Motor neuron (in vitro differentiated cells): ENCODE measurements around the gene ADRA2B. TPM values are rescaled to one million over a fixed set of nuclear protein-coding genes. Genes with fewer than 3 reads are reported as not detected.
"Not testable (repeated sequence)": the region's sequence is repeated elsewhere in the genome, so short reads cannot be mapped to it uniquely, and the experiment has no call there.

Experiments used
- ATAC-seq, 8 experiments: fragments of 200-7000 bp; cut with Tn5 transposase; replicated peaks in 6 of 8; 2 replicates each; pipeline ENCODE4 v1.8.0; 2021; ENCODE audit warnings: mild to moderate bottlenecking in 8 of 8, moderate library complexity in 8 of 8
- H3K27ac ChIP-seq, 2 donors: fragments of 250-450 bp; sonication (Bioruptor Pico); 2 replicates each; pipeline ENCODE4 v1.9.0; 2021; ENCODE audit warnings: antibody characterized with exemption in 2 of 2, mild to moderate bottlenecking in 2 of 2, moderate library complexity in 1 of 2
- H3K4me1 ChIP-seq, 2 donors: fragments of 250-450 bp; sonication (Bioruptor Pico); replicated peaks in 1 of 2; 2 replicates each; pipeline ENCODE4 v1.6.1; 2021; ENCODE audit warnings: antibody characterized with exemption in 2 of 2, mild to moderate bottlenecking in 2 of 2, moderate library complexity in 1 of 2
- H3K4me3 ChIP-seq, 5 donors: fragments of 250-450 bp; sonication (Bioruptor Pico); 2 replicates each; pipeline ENCODE4 v1.9.0; 2021; ENCODE audit warnings: antibody characterized with exemption in 5 of 5, mild to moderate bottlenecking in 5 of 5, moderate library complexity in 4 of 5
- WGBS, 10 experiments: fragments of 450-650 bp; shearing (Covaris generic); methylation state at CpG; one replicate each; pipeline ENCODE4 v1.0.0; 2022; 5-methylcytosine and 5-hydroxymethylcytosine counted together
- in situ Hi-C, 9 experiments: fragments of 400-800 bp; cut with MboI; loops; one replicate each; pipeline ENCODE4 v1.15.0; 2021; ENCODE audit warnings: low sequenced_read_pairs in 9 of 9, low pct_unique_long_range_greater_than_20kb in 2 of 9; ENCODE audit not compliant: unreplicated experiment in 9 of 9
- total RNA-seq, 8 experiments: library from RNA; unstranded; fragments of 300-600 nt; gene quantifications; 2 replicates each; pipeline versions ENCODE4 v1.2.3 to v1.2.4, GENCODE V29; 2022

Gene ADRA2B
- total RNA-seq, 8 experiments from 2014 or later, result 0.09 to 0.81 (median 0.20) TPM; not detected in 1

- ATAC-seq, H3K27ac ChIP-seq, H3K4me1 ChIP-seq, H3K4me3 ChIP-seq: not testable (repeated sequence)
- in situ Hi-C loops, result loop anchor here in 2 of 9 experiments (25.0 kb wide), 1 partner anchor 1596 kb away; the partner anchor contains the start of genes ACTR1B (in 2 of the 2) and C2orf92 (in 2 of the 2)
- no CpG with 5 or more reads among the region's 7 CpGs for WGBS, 10 experiments
Measured at GRCh38 chr2:96066511-96066910, 49.9 kb downstream of the ADRA2B start.

GRCh38 chr2:96065954-96066353 lies 50.4 kb downstream of the ADRA2B start:
- in situ Hi-C loops, result loop anchor here in 2 of 9 experiments (25.0 kb wide), 1 partner anchor 1596 kb away; the partner anchor contains the start of genes ACTR1B (in 2 of the 2) and C2orf92 (in 2 of the 2)

GRCh38 chr2:96065381-96065930 lies 50.9 kb downstream of the ADRA2B start:
- in situ Hi-C loops, result loop anchor here in 2 of 9 experiments (25.0 kb wide), 1 partner anchor 1597 kb away; the partner anchor contains the start of genes ACTR1B (in 2 of the 2) and C2orf92 (in 2 of the 2)
- no peak overlapping the region for H3K27ac ChIP-seq
- H3K4me3 ChIP-seq, result no peak overlapping the region
- peaks cover 0 to 3% of the 10 kb centered on the region in 2 donors for H3K4me1 ChIP-seq
- no peak for ATAC-seq
- WGBS, 10 experiments, result 10 to 100% (median 85%) methylated on average over 1 to 4 of the region's 4 CpGs; no CpG with 5 or more reads in 6 of the 10 experiments

More at GRCh38 chr2:96065954-96066353, 50.4 kb downstream of the ADRA2B start:
- not testable (repeated sequence) for H3K4me1 ChIP-seq, H3K4me3 ChIP-seq, ATAC-seq, H3K27ac ChIP-seq
- no CpG with 5 or more reads among the region's 4 CpGs for WGBS, 10 experiments

- not testable (repeated sequence) for H3K4me3 ChIP-seq, H3K4me1 ChIP-seq, H3K27ac ChIP-seq, ATAC-seq
- in situ Hi-C loops, result loop anchor here in 2 of 9 experiments (25.0 kb wide), 1 partner anchor 1598 kb away; the partner anchor contains the start of genes ACTR1B (in 2 of the 2) and C2orf92 (in 2 of the 2)
Measured at GRCh38 chr2:96064760-96065159, 51.6 kb downstream of the ADRA2B start.

GRCh38 chr2:96064047-96064675 lies 52.2 kb downstream of the ADRA2B start:
- H3K4me3 ChIP-seq, H3K27ac ChIP-seq, ATAC-seq, H3K4me1 ChIP-seq: not testable (repeated sequence)
- in situ Hi-C loops, result loop anchor here in 2 of 9 experiments (25.0 kb wide), 1 partner anchor 1598 kb away; the partner anchor contains the start of genes ACTR1B (in 2 of the 2) and C2orf92 (in 2 of the 2)
- 100% methylated on average over 1 of the region's 3 CpGs; no CpG with 5 or more reads in 8 of the 10 experiments for WGBS, 10 experiments

GRCh38 chr2:96063116-96063899 lies 53.1 kb downstream of the ADRA2B start:
- in situ Hi-C loops, result loop anchor here in 2 of 9 experiments (25.0 kb wide), 1 partner anchor 1599 kb away; the partner anchor contains the start of genes ACTR1B (in 2 of the 2) and C2orf92 (in 2 of the 2)
- 60% methylated on average over 1 of the region's 12 CpGs; no CpG with 5 or more reads in 9 of the 10 experiments for WGBS, 10 experiments
- ATAC-seq, result peak; percentile 88 to 96 (median 95)
- not testable (repeated sequence) for H3K4me1 ChIP-seq, H3K4me3 ChIP-seq, H3K27ac ChIP-seq

Other genes with a start within 250 kb of the ADRA2B start
- 10 to 100 TPM in 7 of 8 experiments, 1 to 10 TPM in 1; 8.7 to 78.5 (median 39.5) TPM for gene ANKRD36C, start 124.7 kb downstream of the ADRA2B start, total RNA-seq
- gene GPAT2, start 81.7 kb downstream of the ADRA2B start, total RNA-seq, result 1 to 10 TPM in 1 of 8 experiments, under 1 TPM in 7; 0.05 to 3.2 (median 0.41) TPM
- gene ASTL, start 21.9 kb upstream of the ADRA2B start, total RNA-seq, result under 1 TPM in 3 of 8 experiments, not detected in 5; 0.14 to 0.57 (median 0.29) TPM
- 1 to 10 TPM in 5 of 8 experiments, under 1 TPM in 3; 0.36 to 6.1 (median 1.1) TPM for gene DUSP2, start 28.9 kb upstream of the ADRA2B start, total RNA-seq
- 100 to 1,000 TPM in 4 of 8 experiments, 10 to 100 TPM in 4; 54.5 to 134 (median 100) TPM for gene STARD7, start 92.3 kb upstream of the ADRA2B start, total RNA-seq
- 10 to 100 TPM; 14.7 to 26.4 (median 19.7) TPM for gene TMEM127, start 149.4 kb upstream of the ADRA2B start, total RNA-seq
- 10 to 100 TPM; 57.4 to 75.2 (median 64.6) TPM for gene CIAO1, start 149.7 kb upstream of the ADRA2B start, total RNA-seq
- gene SNRNP200, start 189.0 kb upstream of the ADRA2B start, total RNA-seq, result 100 to 1,000 TPM in 4 of 8 experiments, 10 to 100 TPM in 4; 50.1 to 150 (median 97.9) TPM
- gene ITPRIPL1, start 208.7 kb upstream of the ADRA2B start, total RNA-seq, result 1 to 10 TPM in 4 of 8 experiments, under 1 TPM in 4; 0.11 to 7.8 (median 1.2) TPM
- 10 to 100 TPM in 3 of 8 experiments, 1 to 10 TPM in 2, under 1 TPM in 3; 0.71 to 36.3 (median 1.5) TPM for gene NCAPH, start 219.2 kb upstream of the ADRA2B start, total RNA-seq